HEK293T (cell line): ENCODE data around the gene TMBIM4.

Source experiments
- CTCF ChIA-PET: fragments of 350-600 bp; formaldehyde crosslinking; extraction: SDS; loops from one replicate; lab custom pipeline; 2021; ENCODE audit warnings: antibody characterized with exemption, inconsistent platforms; lab: Yijun Ruan, JAX
- POLR2A ChIA-PET: fragments of 350-600 bp; formaldehyde crosslinking; extraction: SDS; loops from one replicate; lab custom pipeline; 2020; ENCODE audit warnings: antibody characterized with exemption, inconsistent platforms; lab: Yijun Ruan, JAX
- DNase-seq: peaks from one replicate; pipeline ENCODE4 v3.0.0; 2012; ENCODE audit warnings: mixed read lengths; ENCODE audit errors: extremely low spot score
- ARNT ChIP-seq: fragments of 450-650 bp; IDR thresholded peaks from 2 replicates; pipeline ENCODE4 v1.6.1; 2017; ENCODE audit warnings: mild to moderate bottlenecking
- BHLHE40 ChIP-seq: fragments of 450-650 bp; IDR thresholded peaks from 2 replicates; pipeline ENCODE4 v1.6.1; 2016; ENCODE audit warnings: mild to moderate bottlenecking, moderate library complexity, borderline replicate concordance
- CTBP1 ChIP-seq: fragments of 450-650 bp; IDR thresholded peaks from 2 replicates; pipeline ENCODE4 v1.6.1; 2016; ENCODE audit warnings: borderline replicate concordance
- ELF4 ChIP-seq: fragments of 450-650 bp; IDR thresholded peaks from 2 replicates; pipeline ENCODE4 v1.6.1; 2017; ENCODE audit warnings: antibody characterized with exemption
- FOXA1 ChIP-seq: fragments of 450-650 bp; IDR thresholded peaks from 2 replicates; pipeline ENCODE4 v1.6.1; 2016; ENCODE audit warnings: mild to moderate bottlenecking
- FOXK2 ChIP-seq: fragments of 450-650 bp; IDR thresholded peaks from 2 replicates; pipeline ENCODE4 v1.6.1; 2016; ENCODE audit warnings: mild to moderate bottlenecking
- FOXM1 ChIP-seq: fragments of 450-650 bp; IDR thresholded peaks from 2 replicates; pipeline ENCODE4 v1.6.1; 2017; ENCODE audit warnings: mild to moderate bottlenecking, borderline replicate concordance
- HDGF ChIP-seq: fragments of 450-650 bp; IDR thresholded peaks from 2 replicates; pipeline ENCODE4 v1.6.1; 2017; ENCODE audit warnings: antibody characterized with exemption, borderline replicate concordance
- L3MBTL2 ChIP-seq: fragments of 450-650 bp; conservative IDR thresholded peaks from 2 replicates; pipeline ENCODE4 v1.6.1; 2016; ENCODE audit warnings: mild to moderate bottlenecking
- LEF1 ChIP-seq: fragments of 450-650 bp; IDR thresholded peaks from 2 replicates; pipeline ENCODE4 v1.6.1; 2017; ENCODE audit warnings: mild to moderate bottlenecking, borderline replicate concordance
- NFRKB ChIP-seq: fragments of 450-650 bp; IDR thresholded peaks from 2 replicates; pipeline ENCODE4 v1.6.1; 2016; ENCODE audit warnings: mild to moderate bottlenecking, moderate library complexity
- PKNOX1 ChIP-seq: fragments of 450-650 bp; IDR thresholded peaks from 2 replicates; pipeline ENCODE4 v1.6.1; 2016
- SP1 ChIP-seq: fragments of 450-650 bp; IDR thresholded peaks from 2 replicates; pipeline ENCODE4 v1.6.1; 2017
- SUZ12 ChIP-seq: fragments of 450-650 bp; IDR thresholded peaks from 2 replicates; pipeline ENCODE4 v1.6.1; 2016; ENCODE audit warnings: mild to moderate bottlenecking
- TARDBP ChIP-seq: fragments of 450-650 bp; IDR thresholded peaks from 2 replicates; pipeline ENCODE4 v1.6.1; 2016
- ZNF384 ChIP-seq: fragments of 450-650 bp; IDR thresholded peaks from 2 replicates; pipeline ENCODE4 v1.6.1; 2016

The TMBIM4 gene

GRCh38 chr12:66203820-66204219 is 34.0 kb upstream of the TMBIM4 start:
- DNase-seq: no peak
- ChIA-PET CTCF (no interaction called here), POLR2A (no interaction called here)
- TF ChIP-seq HDGF: no peak
- no peak for TF ChIP-seq ZNF384

GRCh38 chr12:66199831-66200509 is 30.2 kb upstream of the TMBIM4 start:
- DNase-seq: no peak
- CTCF ChIA-PET: no interaction called here
- POLR2A ChIA-PET: no interaction called here
- TF ChIP-seq BHLHE40: no peak
- TF ChIP-seq PKNOX1: no peak
- TF ChIP-seq SUZ12: no peak

- DNase-seq: no peak
- POLR2A ChIA-PET: no interaction called here
- CTCF ChIA-PET: no interaction called here
- TF ChIP-seq TARDBP: no peak
- no peak for TF ChIP-seq FOXK2
- no peak for TF ChIP-seq SP1
- no peak for TF ChIP-seq LEF1
- TF ChIP-seq ARNT: no peak
- TF ChIP-seq HDGF: no peak
- TF ChIP-seq ELF4: no peak
- TF ChIP-seq BHLHE40: no peak
- TF ChIP-seq FOXM1: no peak
- no peak for TF ChIP-seq SUZ12
- TF ChIP-seq L3MBTL2: no peak
- TF ChIP-seq ZNF384: no peak
- no peak for TF ChIP-seq NFRKB
- TF ChIP-seq CTBP1: no peak
- TF ChIP-seq PKNOX1: no peak
- TF ChIP-seq FOXA1: no peak
These were observed 29.3 kb upstream of the TMBIM4 start for GRCh38 chr12:66199141-66199540.

GRCh38 chr12:66197495-66197921 is 27.7 kb upstream of the TMBIM4 start:
- ChIA-PET CTCF (no interaction called here), POLR2A (interaction anchor here (2.3 kb wide), 1 partner anchor 28 kb away, joined by 9 read pairs; the partner anchor contains the start of gene TMBIM4)
- TF ChIP-seq FOXK2 (no peak), HDGF (no peak)
- no peak for DNase-seq

- TF ChIP-seq CTBP1 (no peak), L3MBTL2 (no peak), BHLHE40 (no peak), ZNF384 (no peak), SUZ12 (no peak), FOXA1 (no peak), FOXK2 (no peak), ELF4 (no peak), HDGF (no peak), NFRKB (no peak), PKNOX1 (no peak), ARNT (no peak)
- no peak for DNase-seq
- ChIA-PET CTCF (interaction anchor here (0.7 kb wide), 1 partner anchor 927 kb away, joined by 3 read pairs; no protein-coding TSS in a partner anchor), POLR2A (interaction anchor here (2.3 kb wide), 1 partner anchor 27 kb away, joined by 9 read pairs; the partner anchor contains the start of gene TMBIM4)
These were observed 27.0 kb upstream of the TMBIM4 start for GRCh38 chr12:66196806-66197205.

- TF ChIP-seq ELF4 (no peak), FOXK2 (no peak), HDGF (no peak), TARDBP (no peak)
- ChIA-PET CTCF (no interaction called here), POLR2A (no interaction called here)
- no peak for DNase-seq
These were observed 25.4 kb upstream of the TMBIM4 start for GRCh38 chr12:66195242-66195641.

- ChIA-PET POLR2A (interaction anchor here (1.4 kb wide), 1 partner anchor 25 kb away, joined by 3 read pairs; the partner anchor contains the start of gene TMBIM4), CTCF (no interaction called here)
- DNase-seq: no peak
- TF ChIP-seq ARNT (no peak), FOXA1 (no peak), LEF1 (no peak), L3MBTL2 (no peak), BHLHE40 (no peak), CTBP1 (no peak), FOXK2 (no peak), SP1 (no peak), ZNF384 (no peak), HDGF (no peak), PKNOX1 (no peak), ELF4 (no peak), SUZ12 (no peak), TARDBP (no peak)
These were observed 24.3 kb upstream of the TMBIM4 start for GRCh38 chr12:66194122-66194521.
